HuH-7 (cell line): ENCODE measurements around the gene PSMG4.
"Not testable (repeated sequence)": the region's sequence is repeated elsewhere in the genome, so short reads cannot be mapped to it uniquely, and the experiment has no call there.

ENCODE experiments used
- DNase-seq: peaks from one replicate; pipeline ENCODE4 v3.0.0; 2011; ENCODE audit warnings: low spot score

PSMG4 gene

DNA sequence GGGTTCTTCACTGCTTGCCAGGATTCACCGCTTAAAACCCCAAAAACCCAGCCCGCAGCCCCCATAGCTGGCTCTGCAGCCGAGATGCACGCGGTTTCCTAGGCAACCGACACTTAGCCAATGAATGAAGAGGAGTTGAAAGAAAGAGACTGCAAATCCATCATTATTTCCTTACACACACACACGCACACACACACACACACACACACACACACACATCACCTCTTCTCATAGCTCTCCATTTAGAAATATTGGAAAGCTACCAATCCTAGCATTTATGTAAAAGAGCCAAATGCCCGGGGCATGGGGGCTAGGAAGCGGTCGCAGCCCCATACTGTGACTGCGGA is 27.9 kb upstream of the PSMG4 start:
- DNase-seq: no peak

GRCh38 chr6:3231247-3232016 is 27.3 kb upstream of the PSMG4 start:
- no peak for DNase-seq

GRCh38 chr6:3232017-3232945 is 26.5 kb upstream of the PSMG4 start:
- DNase-seq: no peak

GRCh38 chr6:3233321-3233720 is 25.4 kb upstream of the PSMG4 start:
- no peak for DNase-seq

DNA sequence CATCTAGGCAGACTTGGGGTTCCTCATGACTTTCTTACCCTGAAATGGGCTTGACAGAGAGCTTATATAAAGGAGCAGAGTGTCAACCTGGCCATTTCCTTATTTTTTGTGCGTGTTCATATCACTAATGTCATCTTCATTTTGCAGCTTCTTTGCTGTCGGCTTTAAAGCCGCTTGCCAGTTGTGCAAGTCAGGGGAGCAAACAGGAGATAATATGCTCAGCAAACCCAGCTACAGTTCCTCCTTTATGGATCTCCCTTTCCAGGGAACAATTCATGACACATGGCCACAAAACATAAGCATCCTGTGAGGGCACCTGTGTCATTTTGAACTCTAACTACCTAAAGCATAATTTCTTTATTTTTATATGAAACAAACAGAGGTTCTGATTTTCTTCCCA is 24.8 kb upstream of the PSMG4 start:
- DNase-seq: no peak

DNA sequence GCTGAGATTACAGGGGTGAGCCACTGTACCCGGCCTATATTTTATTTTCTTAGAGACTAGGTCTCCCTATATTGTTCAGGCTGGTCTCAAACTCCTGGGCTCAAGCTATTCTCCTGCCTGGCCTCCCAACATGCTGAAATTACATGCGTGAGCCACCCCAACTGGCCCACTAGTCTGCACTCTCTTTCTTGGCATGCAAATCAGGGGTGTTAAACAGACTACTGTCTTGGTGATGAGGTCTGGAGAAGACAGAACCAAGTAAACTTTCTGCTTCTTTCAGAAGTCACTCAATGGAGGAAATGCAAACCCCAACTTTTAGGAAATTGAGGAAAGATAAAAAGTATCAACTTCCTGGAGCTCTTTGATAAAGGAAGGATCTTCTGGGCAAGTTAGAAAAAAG is 23.3 kb upstream of the PSMG4 start:
- no peak for DNase-seq

DNA sequence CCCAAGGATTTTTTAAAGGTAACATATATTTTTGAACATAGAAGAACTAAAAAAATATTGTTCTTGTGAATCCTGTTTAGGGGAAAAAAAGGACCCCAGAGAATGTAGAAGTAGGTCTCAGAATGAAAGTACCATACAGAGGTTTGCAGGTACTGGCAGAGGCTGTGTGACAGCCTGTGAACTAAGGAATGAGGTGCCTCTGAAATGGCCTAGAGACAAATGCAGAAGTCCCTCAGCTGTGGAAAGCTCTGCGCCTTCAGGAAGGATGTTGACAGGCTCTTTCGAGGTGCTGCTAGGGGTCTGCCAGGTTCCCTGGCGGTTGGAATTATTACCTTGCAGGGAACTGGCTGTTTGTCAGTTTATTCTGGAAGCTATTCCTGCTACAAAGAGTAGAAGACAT is 22.7 kb upstream of the PSMG4 start:
- DNase-seq: no peak

DNA sequence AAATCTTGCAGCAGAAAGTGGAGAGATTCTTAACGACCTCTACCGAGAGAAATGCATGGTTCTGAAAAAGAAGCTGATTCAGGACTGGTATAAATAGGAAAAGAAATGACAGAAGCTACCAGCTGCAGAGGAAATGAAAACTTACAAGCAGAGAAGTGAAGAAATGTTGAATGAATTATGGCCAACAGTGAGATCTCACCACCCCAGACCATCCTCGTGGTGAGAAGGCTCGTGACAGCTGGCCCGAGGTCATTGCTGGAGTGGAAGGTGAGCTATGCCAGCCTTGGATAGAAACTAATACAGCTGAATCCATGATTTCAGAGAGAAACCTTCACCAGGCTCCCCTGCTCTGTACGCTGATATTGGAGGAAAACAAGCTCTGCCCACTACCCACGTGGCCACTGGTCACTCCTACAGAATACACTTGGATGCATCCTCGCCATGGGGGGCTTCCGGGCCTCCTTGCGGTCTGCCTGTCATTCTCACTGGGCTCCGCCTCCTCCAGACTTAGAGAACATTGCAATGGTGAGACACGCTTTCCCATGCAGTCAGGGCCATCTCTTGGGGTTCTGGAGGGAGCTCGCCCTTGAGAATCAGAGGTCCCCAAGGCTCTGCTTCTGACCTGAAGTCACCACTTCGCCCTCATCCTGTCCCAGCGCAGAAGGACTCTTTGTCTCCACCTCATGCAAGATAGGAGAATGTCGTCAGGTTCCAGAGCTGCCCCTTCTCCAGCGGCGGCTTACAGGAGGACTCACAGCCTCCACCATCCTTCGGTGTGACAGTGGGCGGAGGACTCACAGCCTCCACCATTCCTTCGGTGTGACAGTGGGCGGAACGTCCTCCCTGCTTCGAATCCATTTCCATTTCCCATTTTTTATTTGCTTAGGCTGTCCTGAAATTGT is 20.7 kb upstream of the PSMG4 start:
- DNase-seq: no peak

DNA sequence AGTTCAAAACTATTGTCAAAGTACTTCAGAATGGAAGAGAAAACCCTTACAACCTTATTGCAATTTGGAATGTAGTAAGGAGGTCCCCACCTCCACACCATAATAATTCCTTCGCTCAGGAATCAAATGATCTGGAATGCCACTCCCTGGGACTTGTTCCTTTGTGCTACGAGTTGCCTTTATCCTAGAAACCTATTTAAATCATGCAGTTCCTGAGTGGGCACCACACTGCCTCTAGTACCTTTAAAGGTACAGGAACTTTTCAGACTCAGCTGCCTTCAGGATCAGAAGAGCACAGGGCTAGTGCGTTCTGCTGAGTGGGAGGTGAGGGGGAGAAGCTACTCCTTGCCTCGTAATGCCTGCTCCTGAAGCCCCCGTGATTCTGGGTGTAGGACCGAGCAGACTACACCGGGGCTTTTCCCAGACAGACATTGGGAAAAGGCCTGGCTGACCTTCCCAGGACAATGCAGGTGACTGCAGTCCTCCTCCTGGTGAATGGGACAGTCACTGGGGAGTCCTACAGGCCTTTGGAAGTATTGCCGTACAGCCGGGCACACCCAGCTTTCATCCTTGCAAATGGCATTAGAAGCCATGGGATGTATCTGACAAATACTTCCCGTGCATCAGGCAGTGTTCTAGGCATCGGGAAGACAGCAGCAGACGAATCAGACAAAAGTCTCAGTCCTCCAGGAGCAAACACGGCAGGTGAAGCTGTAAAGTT is 19.5 kb upstream of the PSMG4 start:
- peak; percentile 73 for DNase-seq

DNA sequence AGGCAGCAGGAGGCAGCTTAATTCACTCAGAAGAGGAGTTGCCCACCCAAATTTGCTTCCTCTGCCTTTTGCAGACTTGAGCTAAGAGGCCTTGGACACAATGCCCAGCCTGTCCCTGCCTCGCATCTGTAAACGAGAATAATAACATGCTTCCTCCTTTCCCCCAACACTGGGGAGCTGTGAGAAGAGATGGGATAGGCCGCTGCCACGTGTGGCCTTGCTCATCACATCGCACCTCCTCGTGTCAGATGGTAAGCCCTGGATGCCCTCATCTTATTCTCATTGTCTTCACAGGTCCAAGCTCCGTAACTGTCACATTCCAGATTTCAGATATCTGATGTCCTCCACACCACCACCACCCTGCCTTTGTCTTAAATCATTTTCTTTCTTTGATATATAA is 18.2 kb upstream of the PSMG4 start:
- DNase-seq: no peak

DNA sequence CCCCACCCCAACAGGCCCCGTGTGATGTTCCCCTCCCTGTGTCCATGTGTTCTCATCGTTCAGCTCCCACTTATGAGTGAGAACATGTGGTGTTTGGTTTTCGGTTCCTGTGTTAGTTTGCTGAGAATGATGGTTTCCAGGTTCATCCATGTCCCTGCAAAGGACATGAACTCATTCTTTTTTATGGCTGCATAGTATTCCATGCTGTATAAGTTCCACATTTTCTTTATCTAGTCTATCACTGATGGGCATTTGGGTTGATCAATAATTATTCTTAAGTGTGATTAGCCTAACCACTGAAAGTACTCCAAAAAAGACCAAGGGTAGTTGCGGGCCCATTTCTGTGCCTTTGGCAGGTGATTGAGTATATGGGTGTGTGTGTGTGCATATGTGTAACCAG is 17.0 kb upstream of the PSMG4 start:
- DNase-seq: not testable (repeated sequence)

GRCh38 chr6:3242768-3243167 is 16.0 kb upstream of the PSMG4 start:
- no peak for DNase-seq

DNA sequence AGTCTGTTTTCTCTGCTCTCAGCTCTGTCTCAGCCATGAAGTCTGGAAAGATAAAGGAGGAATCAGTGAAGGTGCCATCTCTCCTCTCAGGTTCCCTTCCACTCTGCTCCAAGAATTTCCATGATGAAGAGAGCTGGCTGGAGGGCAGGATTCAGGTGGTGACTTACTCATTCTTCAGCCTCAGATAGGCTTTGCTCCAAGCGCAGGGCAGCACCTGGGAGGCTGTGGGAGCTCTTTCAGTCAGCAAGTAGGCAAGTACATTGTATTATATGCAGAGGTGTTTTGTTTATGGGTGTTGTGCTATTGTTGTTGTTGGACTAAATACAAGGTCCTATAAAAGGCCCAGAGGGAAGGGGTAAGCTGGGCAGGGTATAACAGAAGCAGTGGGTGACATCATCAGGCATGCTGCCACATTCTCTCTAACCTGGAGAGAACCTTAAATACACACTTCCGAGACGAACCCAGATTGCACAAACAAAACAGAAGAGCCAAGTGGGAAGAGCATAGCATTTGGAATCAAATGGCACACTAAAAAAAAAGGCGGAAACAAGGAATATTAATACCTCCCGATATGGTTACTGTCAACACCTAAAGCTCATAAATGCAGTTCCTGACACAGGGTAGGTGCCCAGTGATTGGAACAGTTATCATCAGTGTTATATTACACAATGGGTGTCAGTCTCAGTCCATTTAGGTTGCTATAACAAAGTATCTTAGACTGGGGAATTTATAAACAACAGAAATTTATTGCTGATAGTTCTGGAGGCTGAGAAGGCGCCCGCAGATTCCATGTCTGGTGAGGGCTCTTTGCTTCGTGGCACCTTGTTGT is 14.5 kb upstream of the PSMG4 start:
- DNase-seq: no peak

DNA sequence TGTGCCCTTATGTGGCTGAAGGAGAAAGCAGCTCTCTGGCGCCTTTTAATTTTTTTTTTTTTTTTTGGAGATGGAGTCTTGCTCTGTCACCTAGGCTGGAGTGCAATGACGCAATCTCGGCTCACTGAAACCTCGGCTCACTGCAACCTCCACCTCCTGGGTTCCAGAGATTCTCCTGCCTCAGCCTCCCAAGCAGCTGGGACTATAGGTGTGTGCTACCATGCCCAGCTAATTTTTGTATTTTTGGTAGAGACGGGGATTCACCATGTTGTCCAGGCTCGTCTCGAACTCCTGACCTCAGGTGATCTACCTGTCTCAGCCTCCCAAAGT is 13.9 kb upstream of the PSMG4 start:
- DNase-seq: not testable (repeated sequence)

DNA sequence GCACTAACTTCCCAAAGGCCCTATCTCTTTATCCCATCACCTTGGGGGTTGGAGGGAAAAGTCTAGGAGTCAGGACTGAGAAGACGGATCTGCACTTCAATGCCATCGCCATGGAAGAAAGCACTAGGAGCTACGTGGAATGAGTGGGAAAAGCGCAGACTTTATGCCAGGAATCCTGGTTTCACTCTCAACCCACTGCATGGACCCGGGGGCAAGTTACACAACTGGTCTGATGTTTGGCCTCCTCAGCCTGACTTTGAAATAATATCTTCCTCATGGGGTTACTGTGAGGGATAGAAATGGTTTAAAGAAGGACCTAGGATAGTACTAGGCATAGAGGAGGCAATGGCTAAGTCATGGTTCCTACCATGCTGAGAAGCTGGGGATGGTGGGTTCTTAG is 13.5 kb upstream of the PSMG4 start:
- DNase-seq: no peak

- DNase-seq: no peak
Observed at GRCh38 chr6:3247255-3248146, 11.2 kb upstream of the PSMG4 start.

DNA sequence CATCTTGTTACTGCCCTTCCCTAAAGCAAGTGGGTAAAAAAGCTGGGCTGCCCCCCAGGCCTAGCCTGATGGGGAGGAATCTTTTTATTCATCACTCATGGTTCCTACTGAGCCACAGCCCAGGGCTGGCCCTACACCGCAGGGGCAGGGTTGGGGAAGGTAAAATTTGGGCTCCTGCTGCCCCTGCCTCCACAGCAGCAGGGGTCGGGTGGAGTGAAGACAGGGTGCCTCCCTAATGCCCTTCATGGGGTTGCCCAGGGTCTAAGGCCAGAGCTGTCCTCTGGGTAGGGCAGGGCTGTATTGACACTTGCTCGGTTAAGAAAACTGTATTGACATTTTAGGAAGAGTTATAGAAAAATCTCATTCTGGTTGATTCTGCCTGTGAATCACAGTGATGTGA is 8.9 kb upstream of the PSMG4 start:
- no peak for DNase-seq

DNA sequence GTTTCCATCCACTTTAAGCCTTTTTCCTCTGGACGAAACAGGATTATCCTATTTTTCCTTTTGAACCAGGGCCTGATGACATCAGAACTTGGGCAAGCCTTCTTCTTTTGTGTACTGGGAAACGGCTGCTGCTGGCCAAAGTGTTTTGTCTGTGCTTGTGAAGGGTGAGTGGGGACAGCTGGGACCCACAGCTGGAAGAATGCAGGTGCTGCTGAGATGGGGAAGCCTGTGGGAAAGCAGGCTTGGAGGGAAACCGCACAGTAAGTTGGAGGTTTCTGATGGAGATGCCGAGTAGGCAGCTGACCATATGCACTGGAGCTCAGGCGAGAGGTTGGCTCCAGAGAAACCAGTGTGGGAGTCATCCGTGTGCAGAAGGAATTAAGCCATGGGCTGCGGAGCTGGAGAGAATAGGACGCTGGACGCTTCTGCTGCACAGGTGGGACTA is 8.5 kb upstream of the PSMG4 start:
- DNase-seq: no peak

- peak; percentile 88 for DNase-seq
Observed at GRCh38 chr6:3251462-3252314, 7.1 kb upstream of the PSMG4 start.
